Kidney capillary endothelial cell (primary cell): ENCODE data around the gene PRKCH.

ENCODE experiments used
- DNase-seq: peaks from one replicate; pipeline ENCODE4 v3.0.0-alpha.2; 2018; ENCODE audit warnings: low spot score

PRKCH gene

GRCh38 chr14:61589691-61590581 lies 268.6 kb downstream of the PRKCH start:
- no peak for DNase-seq

- no peak for DNase-seq
Observed at GRCh38 chr14:61591862-61592261, 270.5 kb downstream of the PRKCH start.

GRCh38 chr14:61593330-61593729 lies 272.0 kb downstream of the PRKCH start:
- DNase-seq, result no peak

- no peak for DNase-seq
Observed at GRCh38 chr14:61596990-61597389, 275.6 kb downstream of the PRKCH start.

GRCh38 chr14:61598980-61599379 lies 277.6 kb downstream of the PRKCH start:
- peak; percentile 84 for DNase-seq

- no peak for DNase-seq
Observed at GRCh38 chr14:61599942-61600341, 278.6 kb downstream of the PRKCH start.
